SK-N-SH (cell line): Measurements from ENCODE around the gene CYB5D1. TPM values are rescaled to one million over a fixed set of nuclear protein-coding genes. Genes with fewer than 3 reads are reported as not detected.

Experiments used
- CTCF ChIA-PET: fragments of 300-600, 350-600 bp; formaldehyde crosslinking; extraction: SDS; loops from one replicate; lab custom pipeline; 2021; lab: Yijun Ruan, JAX
- POLR2A ChIA-PET: fragments of 350-600 bp; sonication (Branson Sonifier 250); formaldehyde crosslinking; extraction: SDS; loops from one replicate; lab custom pipeline; 2020; ENCODE audit warnings: antibody characterized with exemption, inconsistent platforms; lab: Yijun Ruan, JAX
- DNase-seq: peaks from one replicate; pipeline ENCODE4 v3.0.0; 2012
- H2AFZ ChIP-seq: fragments of 200-600 bp; sonication (generic); 2 replicates; pipeline ENCODE4 v1.8.1; 2016; ENCODE audit warnings: antibody characterized with exemption, mild to moderate bottlenecking, low read depth
- H3F3A ChIP-seq: fragments of 200-600 bp; sonication (generic); replicated peaks from 2 replicates; pipeline ENCODE3; 2016; ENCODE audit warnings: antibody characterized with exemption, mild to moderate bottlenecking; ENCODE audit not compliant: insufficient read depth
- H3K27ac ChIP-seq, 2 experiments: fragments of 200-500 bp in 1 of 2; fragments of 200-600 bp in 1 of 2; sonication (Bioruptor generic) in 1 of 2; sonication (generic), shearing (Covaris generic) in 1 of 2; 2 replicates each; pipeline versions ENCODE4 v1.5.1 to v1.6.1; 2014 to 2016; ENCODE audit warnings: low read depth in 2 of 2, inconsistent platforms in 1 of 2, low read length in 1 of 2, mild to moderate bottlenecking in 1 of 2, mixed read lengths in 1 of 2
- H3K27me3 ChIP-seq: fragments of 200-600 bp; sonication (generic), shearing (Covaris generic); 2 replicates; pipeline ENCODE4 v1.6.1; 2016; ENCODE audit warnings: mixed run types; ENCODE audit not compliant: insufficient read depth
- H3K36me3 ChIP-seq, 2 experiments: fragments of 200-500 bp in 1 of 2; fragments of 200-600 bp in 1 of 2; sonication (Bioruptor generic) in 1 of 2; sonication (generic) in 1 of 2; replicated peaks in 1 of 2; 2 replicates each; pipeline versions ENCODE3 to v1.5.1; 2014 to 2016; ENCODE audit warnings: low read length in 1 of 2, mild to moderate bottlenecking in 1 of 2; ENCODE audit not compliant: insufficient read depth in 2 of 2, control insufficient read depth in 1 of 2
- H3K4me1 ChIP-seq, 2 experiments: fragments of 200-500 bp in 1 of 2; fragments of 200-600 bp in 1 of 2; sonication (Bioruptor generic) in 1 of 2; sonication (generic), shearing (Covaris generic) in 1 of 2; 2 replicates each; pipeline versions ENCODE4 v1.5.1 to v1.6.1; 2014 to 2016; ENCODE audit warnings: low read depth in 1 of 2, low read length in 1 of 2, mixed run types in 1 of 2; ENCODE audit not compliant: insufficient read depth in 2 of 2, control insufficient read depth in 1 of 2
- H3K4me2 ChIP-seq: fragments of 200-600 bp; sonication (generic), shearing (Covaris generic); 2 replicates; pipeline ENCODE4 v1.6.1; 2017; ENCODE audit warnings: mixed run types
- H3K4me3 ChIP-seq, 2 experiments: fragments of 200-500 bp in 1 of 2; fragments of 200-600 bp in 1 of 2; sonication (Bioruptor generic) in 1 of 2; sonication (generic), shearing (Covaris generic) in 1 of 2; 2 replicates each; pipeline versions ENCODE4 v1.5.1 to v1.8.1; 2014 to 2016; ENCODE audit warnings: low read depth in 2 of 2, inconsistent platforms in 1 of 2, low read length in 1 of 2, mild to moderate bottlenecking in 1 of 2, mixed read lengths in 1 of 2, moderate library complexity in 1 of 2
- H3K79me2 ChIP-seq: fragments of 200-600 bp; sonication (generic); 2 replicates; pipeline ENCODE4 v1.8.1; 2017; ENCODE audit warnings: mild to moderate bottlenecking; ENCODE audit not compliant: insufficient read depth
- H3K9ac ChIP-seq: fragments of 200-600 bp; sonication (generic); 2 replicates; pipeline ENCODE4 v1.6.1; 2017; ENCODE audit warnings: mixed run types
- H3K9me2 ChIP-seq: fragments of 200-600 bp; sonication (generic); 2 replicates; pipeline ENCODE4 v1.6.1; 2017; ENCODE audit warnings: mixed run types
- H3K9me3 ChIP-seq: fragments of 200-600 bp; sonication (generic); 2 replicates; pipeline ENCODE4 v1.6.1; 2017; ENCODE audit warnings: mixed run types, mild to moderate bottlenecking, moderate library complexity
- H4K20me1 ChIP-seq: fragments of 200-600 bp; sonication (generic); 2 replicates; pipeline ENCODE4 v1.6.1; 2017; ENCODE audit warnings: mild to moderate bottlenecking, mixed run types; ENCODE audit not compliant: insufficient read depth
- CHD2 ChIP-seq: fragments of 150-350 bp; IDR thresholded peaks from 2 replicates; pipeline ENCODE4 v1.6.1; 2018; ENCODE audit warnings: low read length; ENCODE audit not compliant: partially characterized antibody
- CTCF ChIP-seq: fragments of 200-600 bp; sonication (generic); IDR thresholded peaks from 2 replicates; pipeline ENCODE4 v1.6.1; 2017; ENCODE audit warnings: antibody characterized with exemption, mild to moderate bottlenecking, moderate library complexity
- ELF1 ChIP-seq: IDR thresholded peaks from 2 replicates; pipeline ENCODE4 v1.4.0; 2012
- EZH2phosphoT487 ChIP-seq: fragments of 200-600 bp; sonication (generic); IDR thresholded peaks from 2 replicates; pipeline ENCODE4 v1.6.1; 2017; ENCODE audit warnings: low read depth, mixed run types, mild to moderate bottlenecking, antibody characterized with exemption, moderate library complexity, borderline replicate concordance
- MAX ChIP-seq: IDR thresholded peaks from 2 replicates; pipeline ENCODE4 v1.4.0; 2012; ENCODE audit warnings: low read depth
- MEF2A ChIP-seq: IDR thresholded peaks from 2 replicates; pipeline ENCODE4 v1.4.0; 2012; ENCODE audit warnings: low read depth, borderline replicate concordance
- MXI1 ChIP-seq: IDR thresholded peaks from 2 replicates; pipeline ENCODE4 v1.6.1; 2012; ENCODE audit warnings: mild to moderate bottlenecking, low read depth, low read length, improper control_type of control experiment
- POLR2AphosphoS5 ChIP-seq: IDR thresholded peaks from 2 replicates; pipeline ENCODE4 v1.6.1; 2012; ENCODE audit warnings: low read depth, low read length
- REST ChIP-seq: IDR thresholded peaks from 2 replicates; pipeline ENCODE4 v1.6.1; 2012; ENCODE audit warnings: mild to moderate bottlenecking, low read depth, low read length, moderate library complexity
- SIN3A ChIP-seq: IDR thresholded peaks from 2 replicates; pipeline ENCODE4 v1.6.1; 2012; ENCODE audit warnings: low read depth, mild to moderate bottlenecking, low read length, moderate library complexity, borderline replicate concordance
- TAF1 ChIP-seq: IDR thresholded peaks from 2 replicates; pipeline ENCODE4 v1.6.1; 2012; ENCODE audit warnings: low read depth, mild to moderate bottlenecking, low read length, moderate library complexity, borderline replicate concordance
- TCF12 ChIP-seq: IDR thresholded peaks from 2 replicates; pipeline ENCODE4 v1.4.0; 2012
- USF1 ChIP-seq: IDR thresholded peaks from 2 replicates; pipeline ENCODE4 v1.4.0; 2012; ENCODE audit warnings: low read depth, borderline replicate concordance
- USF2 ChIP-seq: fragments of 150-350 bp; IDR thresholded peaks from 2 replicates; pipeline ENCODE4 v1.6.1; 2017; ENCODE audit warnings: antibody characterized with exemption, low read length, low read depth, borderline replicate concordance
- ZBTB33 ChIP-seq: IDR thresholded peaks from 2 replicates; pipeline ENCODE4 v1.4.0; 2012; ENCODE audit warnings: low read depth, borderline replicate concordance
- WGBS: methylation state at CpG from one replicate; pipeline ENCODE4 v1.1.6; 2017; ENCODE audit warnings: low lambda C conversion rate; 5-methylcytosine and 5-hydroxymethylcytosine counted together
- polyA plus RNA-seq, 3 experiments: library from polyadenylated mRNA; depleted of rRNA; stranded (reverse); fragments of >200 nt; gene quantifications; 2 replicates each; pipeline ENCODE4 v1.2.3, GENCODE V29; 2012

The CYB5D1 gene
- polyA plus RNA-seq, 1 of the 3 experiments (the other 2 are of a cell fraction) = 8.8 TPM

GRCh38 chr17:7878234-7878633 is 20.4 kb downstream of the CYB5D1 start:
- ChIA-PET POLR2A (no interaction called here), CTCF (interaction anchor here (1.0 kb wide), 1 partner anchor 16 kb away, joined by 4 read pairs; no protein-coding TSS in a partner anchor)
- H3K4me2 ChIP-seq = no peak overlapping the region
- H4K20me1 ChIP-seq = no peaks in the 10 kb centered on the region
- no peaks in the 10 kb centered on the region for H3K27me3 ChIP-seq
- no peaks in the 10 kb centered on the region for H3K9me2 ChIP-seq
- peaks cover 7 to 34% of the 10 kb centered on the region in 2 experiments for H3K4me1 ChIP-seq
- H3K4me3 ChIP-seq = no peak overlapping the region
- no peaks in the 10 kb centered on the region for H3K9me3 ChIP-seq
- H2AFZ ChIP-seq = no peak overlapping the region
- TF ChIP-seq SIN3A = no peak
- TF ChIP-seq CHD2 = no peak
- no peak for DNase-seq
- peaks cover 14% of the 10 kb centered on the region for H3F3A ChIP-seq
- 88% methylated on average over 7 of the region's 7 CpGs for WGBS
- H3K27ac ChIP-seq = no peak overlapping the region
- H3K36me3 ChIP-seq = peaks cover 22 to 54% of the 10 kb centered on the region in 2 experiments
- no peaks in the 10 kb centered on the region for H3K79me2 ChIP-seq
- H3K9ac ChIP-seq = no peak overlapping the region

- Histone ChIP-seq H3K79me2 (peaks cover 1% of the 10 kb centered on the region), H3K4me2 (no peak overlapping the region), H3K36me3 (peaks cover 22 to 44% of the 10 kb centered on the region in 2 experiments), H3K9ac (no peak overlapping the region), H4K20me1 (no peaks in the 10 kb centered on the region), H3K9me2 (no peaks in the 10 kb centered on the region), H3K9me3 (no peaks in the 10 kb centered on the region), H3K27ac (peak overlapping the region in 1 of 2 experiments; percentile 100; a peak in 3 of 4 replicates), H3F3A (peaks cover 22% of the 10 kb centered on the region), H3K4me3 (no peak overlapping the region), H2AFZ (no peak overlapping the region), H3K27me3 (no peaks in the 10 kb centered on the region), H3K4me1 (peaks cover 13 to 39% of the 10 kb centered on the region in 2 experiments)
- ChIA-PET CTCF (interaction anchor here (1.4 to 1.9 kb wide), 2 partner anchors 18 to 102 kb away, joined by 3 to 6 read pairs; no protein-coding TSS in a partner anchor), POLR2A (no interaction called here)
- WGBS = 79% methylated on average over 3 of the region's 3 CpGs
- DNase-seq = no peak
- TF ChIP-seq MAX = no peak
- no peak for TF ChIP-seq CHD2
- no peak for TF ChIP-seq USF1
- no peak for TF ChIP-seq TCF12
- no peak for TF ChIP-seq CTCF
- TF ChIP-seq TAF1 = no peak
- no peak for TF ChIP-seq POLR2AphosphoS5
- TF ChIP-seq ELF1 = no peak
- TF ChIP-seq MEF2A = no peak
- no peak for TF ChIP-seq MXI1
- TF ChIP-seq ZBTB33 = no peak
- TF ChIP-seq EZH2phosphoT487 = no peak
- TF ChIP-seq USF2 = no peak
- no peak for TF ChIP-seq REST
Observed at GRCh38 chr17:7880076-7880868, 22.5 kb downstream of the CYB5D1 start.
